GM21367 (cell line): ENCODE data around the gene CDA.

Experiments used
- ATAC-seq: cut with Tn5 transposase; IDR thresholded peaks from one replicate; pipeline ENCODE4 v1.9.1; 2021; ENCODE audit not compliant: unreplicated experiment

CDA gene

DNA sequence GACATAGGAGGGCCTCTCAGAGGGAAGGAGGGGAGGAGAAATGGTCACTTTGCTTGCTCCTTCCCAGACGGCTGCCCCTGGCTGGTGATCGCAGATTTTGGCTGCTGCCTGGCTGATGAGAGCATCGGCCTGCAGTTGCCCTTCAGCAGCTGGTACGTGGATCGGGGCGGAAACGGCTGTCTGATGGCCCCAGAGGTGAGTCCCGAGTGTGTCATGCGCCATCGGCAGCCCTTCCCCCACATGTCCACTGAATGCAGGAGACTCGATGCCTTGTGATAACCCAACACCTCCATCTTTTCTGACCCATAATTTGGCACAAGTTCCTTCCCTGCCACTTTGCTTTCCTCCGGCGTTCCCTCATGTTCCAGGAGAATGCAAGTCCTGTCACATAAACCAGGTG lies 59.5 kb downstream of the CDA start:
- ATAC-seq, result no peak

DNA sequence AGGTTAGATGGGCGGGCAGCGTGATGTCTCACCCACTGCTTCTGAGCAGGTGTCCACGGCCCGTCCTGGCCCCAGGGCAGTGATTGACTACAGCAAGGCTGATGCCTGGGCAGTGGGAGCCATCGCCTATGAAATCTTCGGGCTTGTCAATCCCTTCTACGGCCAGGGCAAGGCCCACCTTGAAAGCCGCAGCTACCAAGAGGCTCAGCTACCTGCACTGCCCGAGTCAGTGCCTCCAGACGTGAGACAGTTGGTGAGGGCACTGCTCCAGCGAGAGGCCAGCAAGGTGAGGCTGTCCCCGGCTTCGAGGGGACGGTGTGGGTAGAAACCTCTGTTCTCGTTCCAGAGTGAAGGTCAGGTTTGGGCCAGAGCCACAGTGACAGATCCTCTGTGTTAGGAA lies 60.0 kb downstream of the CDA start:
- no peak for ATAC-seq

DNA sequence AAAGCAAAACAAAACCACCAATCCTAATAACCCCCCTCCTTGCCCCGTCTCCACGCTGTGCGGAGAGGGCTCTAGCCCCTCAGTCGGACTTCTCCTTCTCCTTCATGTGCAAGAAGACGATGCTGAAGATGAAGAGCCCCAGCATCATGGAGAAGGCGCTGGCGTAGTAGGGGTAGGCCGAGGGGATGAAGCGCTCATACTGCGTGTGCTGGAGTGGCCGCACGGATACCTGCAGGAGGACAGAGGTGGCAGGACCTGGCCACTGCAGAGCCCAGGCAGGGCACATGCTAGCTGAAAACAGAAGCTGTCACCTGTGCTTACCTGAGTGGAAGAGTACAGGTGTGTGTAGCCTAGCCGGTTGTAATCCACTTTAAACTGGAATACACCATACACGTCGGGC lies 63.4 kb downstream of the CDA start:
- ATAC-seq, result no peak

GRCh38 chr1:20654104-20654690 lies 65.3 kb downstream of the CDA start:
- no peak for ATAC-seq

GRCh38 chr1:20657024-20657423 lies 68.1 kb downstream of the CDA start:
- no peak for ATAC-seq

GRCh38 chr1:20658166-20658915 lies 69.4 kb downstream of the CDA start:
- no peak for ATAC-seq

- ATAC-seq, result no peak
These were observed 71.5 kb downstream of the CDA start for GRCh38 chr1:20660363-20660762.

DNA sequence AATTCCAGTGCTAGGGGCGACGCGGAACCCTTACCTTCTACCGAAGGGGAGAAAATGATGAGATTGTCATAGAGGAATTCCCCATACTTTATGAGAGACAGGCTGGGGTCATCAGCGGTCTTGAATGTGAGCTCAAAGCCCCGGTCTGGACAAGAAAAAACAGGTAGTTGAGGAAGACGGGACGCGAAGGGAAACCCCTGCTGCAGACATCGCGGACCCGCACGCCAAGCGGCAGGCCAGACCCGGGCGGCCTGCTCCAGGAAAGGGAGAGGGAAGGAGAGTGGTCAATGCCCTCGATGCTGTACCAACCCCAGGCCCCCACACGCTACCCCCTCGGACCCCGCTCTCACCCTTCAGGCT lies 71.9 kb downstream of the CDA start:
- no peak for ATAC-seq

DNA sequence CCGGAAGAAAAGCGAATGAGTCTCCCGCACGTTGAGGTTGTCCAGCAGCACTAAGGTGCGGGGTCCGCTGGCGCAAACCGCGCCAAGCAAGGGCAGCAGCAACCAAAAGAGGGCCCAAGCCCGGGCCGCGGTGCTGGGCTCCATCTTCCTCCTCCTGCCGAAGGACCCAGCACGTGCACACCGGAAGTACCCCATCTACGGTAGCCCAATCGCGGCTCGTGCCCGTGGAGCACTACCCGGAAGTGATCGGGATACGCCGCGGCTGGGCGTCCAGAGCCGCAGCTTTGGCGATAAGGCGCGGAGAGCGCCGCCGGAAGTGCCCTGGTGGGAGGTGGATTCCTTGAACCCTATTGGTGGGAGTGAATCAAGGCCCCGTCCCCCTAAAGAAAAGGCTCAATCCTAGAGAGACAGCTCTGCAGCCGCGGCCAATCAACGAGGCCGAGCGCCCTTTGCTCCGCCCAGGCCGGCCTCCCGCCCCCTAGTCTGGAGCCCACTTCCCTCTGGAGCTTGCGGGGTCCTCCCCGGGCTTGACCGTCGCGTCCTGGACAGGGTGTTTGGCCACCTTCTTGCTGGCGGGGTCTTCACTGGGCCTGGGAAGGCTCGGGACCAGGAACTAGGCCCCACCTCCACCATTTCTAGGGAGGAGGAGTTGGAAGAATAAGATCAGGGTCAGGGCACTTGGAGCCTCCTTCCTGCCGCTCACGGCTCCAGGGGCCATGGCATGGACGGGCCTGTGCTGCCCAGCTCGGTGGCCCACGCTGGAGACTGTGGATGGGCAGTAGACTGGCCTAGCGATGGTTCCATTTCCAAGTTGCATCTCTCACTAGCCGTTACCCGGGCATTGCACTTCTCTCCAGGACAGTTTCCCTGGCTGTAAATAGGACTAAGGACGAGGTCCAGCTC lies 72.6 kb downstream of the CDA start, which contains the start of gene DDOST:
TSS of gene DDOST (minus strand) at position 163 of the 903 bp plus-strand sequence. CDS start at position 144, 19 bp downstream.
- peak; percentile 91 for ATAC-seq

DNA sequence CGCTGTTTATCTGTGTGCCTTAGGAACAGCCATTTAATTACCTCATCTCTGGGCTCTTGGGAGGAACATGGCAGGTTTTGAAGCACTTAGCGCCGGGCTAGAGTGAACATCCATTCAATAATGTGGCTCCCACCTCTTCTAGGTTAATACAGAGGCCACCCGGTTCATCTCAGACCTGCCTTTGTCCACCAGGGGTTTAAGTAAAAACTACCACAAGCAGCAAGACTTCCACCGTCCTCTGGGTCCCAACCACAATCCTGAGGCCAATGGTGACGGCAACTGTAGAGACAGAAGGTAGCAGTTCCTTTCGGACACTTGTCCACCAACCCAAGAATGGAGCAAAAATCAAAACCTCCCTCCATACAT lies 73.2 kb downstream of the CDA start:
- ATAC-seq, result no peak

DNA sequence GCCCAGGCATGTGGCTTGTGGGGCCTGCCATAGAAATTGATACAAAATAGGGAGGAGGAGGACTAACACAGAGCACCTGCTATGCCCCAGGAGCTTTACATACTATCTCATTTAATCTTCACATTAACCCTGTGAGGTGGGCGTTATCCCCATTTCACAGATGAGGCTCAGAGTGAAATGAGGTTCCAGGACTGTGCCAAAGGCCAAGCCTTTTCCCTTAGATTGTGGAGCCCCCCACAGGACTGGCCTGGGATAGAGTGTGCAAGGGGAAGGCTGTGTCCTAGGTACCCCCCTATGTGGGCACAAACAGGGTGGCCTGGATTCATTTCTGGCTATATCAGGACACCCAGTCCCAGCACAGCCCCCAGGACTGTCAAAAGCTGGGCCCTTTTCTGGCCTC lies 74.5 kb downstream of the CDA start:
- ATAC-seq, result no peak

- no peak for ATAC-seq
These were observed 75.2 kb downstream of the CDA start for GRCh38 chr1:20663969-20664715.

DNA sequence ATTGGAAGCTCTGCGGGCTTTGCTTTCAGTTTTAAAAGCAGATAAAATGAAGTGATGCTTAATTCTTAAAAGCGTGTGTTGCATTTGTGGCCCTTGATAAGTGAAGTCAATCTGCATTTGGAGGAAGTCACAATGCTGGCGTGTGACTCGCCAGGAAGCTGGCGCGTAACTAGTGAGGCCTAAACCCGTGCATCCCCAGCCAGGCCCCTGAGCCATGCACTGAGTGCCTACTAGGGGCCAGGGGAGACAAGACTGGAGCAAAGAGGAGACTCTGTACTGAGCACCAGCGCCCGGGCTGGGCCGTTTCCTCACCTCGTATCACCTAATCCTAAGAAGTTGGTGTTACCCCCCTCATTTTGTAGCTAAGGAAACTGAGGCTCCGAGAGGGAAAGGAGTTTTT lies 76.8 kb downstream of the CDA start:
- no peak for ATAC-seq

DNA sequence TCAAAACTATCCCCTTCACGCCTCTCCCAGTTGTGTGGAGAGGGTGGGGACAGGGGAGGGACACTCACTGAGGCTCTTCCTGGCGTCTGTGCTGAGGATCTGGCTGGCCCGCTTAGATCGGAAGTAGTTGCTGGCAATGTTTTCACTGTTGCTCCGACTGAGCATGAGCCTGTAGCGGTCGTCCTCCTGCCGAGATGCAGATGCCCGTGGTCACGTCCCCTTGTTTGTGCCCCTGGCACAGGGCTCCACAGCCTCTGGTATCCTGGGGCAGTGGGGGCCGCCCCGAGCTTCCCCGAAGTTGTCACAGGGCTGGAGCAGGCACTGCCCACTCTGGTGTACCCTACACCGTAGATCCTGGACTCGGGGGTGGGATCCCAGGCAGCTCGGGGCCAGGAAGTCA lies 77.2 kb downstream of the CDA start:
- ATAC-seq, result no peak

GRCh38 chr1:20666804-20667203 lies 77.9 kb downstream of the CDA start:
- ATAC-seq, result no peak
